MM.1S (cell line): ENCODE results near the gene RNLS.

ENCODE experiments used
- CTCF ChIP-seq: fragments of 300-600 bp; sonication (generic); IDR thresholded peaks from 2 replicates; pipeline ENCODE4 v1.5.1; 2016; ENCODE audit warnings: antibody characterized with exemption, low read length, mixed read lengths
- EZH2 ChIP-seq: fragments of 300-600 bp; sonication (generic); optimal IDR thresholded peaks from 2 replicates; pipeline ENCODE3; 2017; ENCODE audit warnings: low read depth, mild to moderate bottlenecking, antibody characterized with exemption, low read length, mixed read lengths
- EZH2phosphoT487 ChIP-seq: fragments of 300-600 bp; sonication (generic); IDR thresholded peaks from 2 replicates; pipeline ENCODE4 v1.6.1; 2018; ENCODE audit warnings: antibody characterized with exemption, low read length

- TF ChIP-seq EZH2 (no peak), CTCF (no peak), EZH2phosphoT487 (no peak)
Observed at GRCh38 chr10:88281592-88282347, 301.3 kb downstream of the RNLS start.
